ENCODE measurements around the gene IGHMBP2. TPM values are rescaled to one million over a fixed set of nuclear protein-coding genes. Genes with fewer than 3 reads are reported as not detected.

Gene IGHMBP2
- total RNA-seq, 2 experiments from 2014 or later: 21.1 to 24.9 TPM

DNA sequence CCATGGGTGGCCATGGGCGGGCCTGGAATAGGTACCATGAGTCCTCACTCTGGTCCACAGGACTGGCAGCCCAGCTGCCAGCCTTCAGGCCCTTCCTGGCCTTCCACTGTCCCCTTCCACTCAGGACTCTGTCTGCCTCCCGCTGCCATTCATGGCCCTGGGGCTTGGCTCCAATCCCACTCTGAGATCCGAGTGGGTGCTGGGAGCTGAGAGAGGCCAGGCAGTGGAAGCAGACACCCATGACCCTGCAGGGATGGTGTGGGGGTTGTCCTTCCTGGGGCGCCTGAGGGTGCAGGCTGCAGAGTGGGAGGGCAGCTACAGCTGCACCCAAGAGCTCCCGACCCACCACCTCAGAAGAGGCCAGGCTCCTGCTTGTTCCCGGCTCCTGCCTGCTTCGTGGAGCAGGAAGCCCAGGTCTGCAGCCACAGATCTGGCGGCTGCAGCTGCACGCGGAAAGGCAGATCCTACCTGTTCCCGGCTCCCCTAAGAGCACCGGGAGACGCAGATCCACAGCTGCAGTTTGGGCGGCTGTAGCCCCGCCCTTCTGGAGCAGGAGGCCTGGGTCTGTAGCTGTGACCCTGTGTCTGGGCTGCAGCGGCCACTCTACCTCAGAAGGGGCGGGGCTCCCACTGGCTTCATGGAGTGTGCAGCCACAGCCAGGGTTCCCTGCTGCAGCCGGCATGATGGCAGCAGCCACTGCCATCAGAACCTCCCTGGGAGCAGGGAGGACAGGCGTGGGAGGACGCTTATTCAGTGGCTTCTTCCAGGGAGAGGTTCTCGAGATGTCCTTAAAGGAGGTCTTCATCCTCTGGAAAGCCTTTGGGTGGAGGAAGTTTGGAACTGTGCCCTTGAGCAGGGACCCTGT is 27.5 kb downstream of the IGHMBP2 start:
- no peak overlapping the region for H3K4me3 Mint-ChIP-seq
- peaks cover 33% of the 10 kb centered on the region for H3K36me3 Mint-ChIP-seq (ENCODE audit: low read depth)
- intact Hi-C loops (cut with micrococcal nuclease): no loop called here
- H3K4me1 Mint-ChIP-seq (ENCODE audit: low read depth): no peaks in the 10 kb centered on the region
- no peak for ATAC-seq
- TF ChIP-seq CTCF (IDR thresholded peaks at IDR 0.05): no peak
- CTCF ChIA-PET: no interaction called here
- POLR2A ChIA-PET: interaction anchor here (1.3 kb wide), 1 partner anchor 41 kb away, joined by 4 read pairs; no protein-coding TSS in a partner anchor
- DNase-seq: no peak
- no peak overlapping the region for H3K27ac Mint-ChIP-seq
- H3K9me3 Mint-ChIP-seq: peaks cover 2% of the 10 kb centered on the region
- no peaks in the 10 kb centered on the region for H3K27me3 Mint-ChIP-seq

- H3K4me3 Mint-ChIP-seq: no peak overlapping the region
- ATAC-seq: no peak
These were observed 28.2 kb downstream of the IGHMBP2 start for GRCh38 chr11:68931911-68932310.

DNA sequence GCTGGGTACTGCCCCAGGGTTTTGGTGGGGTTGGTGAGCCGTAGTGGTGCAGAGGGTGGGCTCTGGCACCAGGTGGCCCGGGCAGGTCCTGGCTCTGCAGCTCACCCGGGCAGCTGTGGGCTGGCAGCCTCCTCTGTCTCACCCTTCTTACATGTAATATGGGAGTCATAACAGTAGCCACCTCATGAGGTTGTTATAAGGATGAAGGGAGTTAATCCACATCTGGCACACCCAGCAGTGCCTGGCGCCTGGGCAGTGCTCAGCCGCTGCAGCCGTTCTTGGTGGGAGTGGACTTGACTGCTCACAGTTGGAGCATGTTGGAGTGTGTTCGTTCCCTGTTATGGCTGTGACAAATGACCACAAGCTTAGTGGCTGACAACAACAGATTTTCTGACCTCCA is 28.7 kb downstream of the IGHMBP2 start:
- DNase-seq: no peak
- Mint-ChIP-seq H3K36me3 (ENCODE audit: low read depth) (peaks cover 23% of the 10 kb centered on the region), H3K4me3 (no peak overlapping the region), H3K9me3 (no peaks in the 10 kb centered on the region), H3K27ac (no peak overlapping the region), H3K4me1 (ENCODE audit: low read depth) (no peaks in the 10 kb centered on the region), H3K27me3 (no peaks in the 10 kb centered on the region)
- ChIA-PET POLR2A (no interaction called here), CTCF (no interaction called here)
- TF ChIP-seq CTCF (IDR thresholded peaks at IDR 0.05): no peak
- intact Hi-C loops (cut with micrococcal nuclease): no loop called here
- ATAC-seq: no peak

More at GRCh38 chr11:68931911-68932310, 28.2 kb downstream of the IGHMBP2 start:
- ChIA-PET POLR2A (no interaction called here), CTCF (no interaction called here)
- intact Hi-C loops (cut with micrococcal nuclease): no loop called here
- Mint-ChIP-seq H3K27ac (no peak overlapping the region), H3K36me3 (ENCODE audit: low read depth) (peaks cover 28% of the 10 kb centered on the region), H3K4me1 (ENCODE audit: low read depth) (no peaks in the 10 kb centered on the region), H3K27me3 (no peaks in the 10 kb centered on the region), H3K9me3 (peaks cover 2% of the 10 kb centered on the region)
- TF ChIP-seq CTCF (IDR thresholded peaks at IDR 0.05): no peak
- DNase-seq: no peak

GRCh38 chr11:68932933-68933577 is 29.4 kb downstream of the IGHMBP2 start:
- Mint-ChIP-seq H3K36me3 (ENCODE audit: low read depth) (peaks cover 18% of the 10 kb centered on the region), H3K27ac (no peak overlapping the region), H3K4me1 (ENCODE audit: low read depth) (no peaks in the 10 kb centered on the region), H3K9me3 (no peaks in the 10 kb centered on the region), H3K4me3 (no peak overlapping the region), H3K27me3 (no peaks in the 10 kb centered on the region)
- POLR2A ChIA-PET: no interaction called here
- intact Hi-C loops (cut with micrococcal nuclease): no loop called here
- no peak for TF ChIP-seq CTCF (IDR thresholded peaks at IDR 0.05)
- ATAC-seq (no peak), DNase-seq (no peak)
- CTCF ChIA-PET: interaction anchor here (0.6 kb wide), 1 partner anchor 168 kb away, joined by 3 read pairs; no protein-coding TSS in a partner anchor
